HepG2 (cell line): ENCODE results near the gene NUP93.

ENCODE experiments used
- BHLHE40 ChIP-seq: IDR thresholded peaks from 2 replicates; pipeline ENCODE4 v1.6.1; 2011; ENCODE audit warnings: low read length, improper control_type of control experiment
- CBFB ChIP-seq: sonication (generic); formaldehyde crosslinking; IDR thresholded peaks from 2 replicates; pipeline ENCODE4 v1.4.0; 2020; ENCODE audit warnings: missing genetic modification reagents
- ISX ChIP-seq: sonication (generic); formaldehyde crosslinking; conservative IDR thresholded peaks from 2 replicates; pipeline ENCODE4 v1.5.0; 2020; ENCODE audit warnings: missing genetic modification reagents
- POLR2A ChIP-seq, 2 experiments: IDR thresholded peaks; 2 replicates each; pipeline ENCODE4 v1.6.1; 2011; ENCODE audit warnings: low read depth in 2 of 2, low read length in 2 of 2, mild to moderate bottlenecking in 1 of 2, moderate library complexity in 1 of 2; ENCODE audit not compliant: insufficient read depth in 1 of 2
- REXO4 ChIP-seq: sonication (generic); formaldehyde crosslinking; IDR thresholded peaks from 2 replicates; pipeline ENCODE4 v1.8.0; 2022; ENCODE audit warnings: missing genetic modification reagents, mild to moderate bottlenecking, borderline replicate concordance
- SMARCE1 ChIP-seq: fragments of 450-650 bp; IDR thresholded peaks from 2 replicates; pipeline ENCODE4 v1.6.1; 2017; ENCODE audit warnings: borderline replicate concordance
- SMYD3 ChIP-seq: sonication (generic); formaldehyde crosslinking; IDR thresholded peaks from 2 replicates; pipeline ENCODE4 v1.8.1; 2023; ENCODE audit warnings: mild to moderate bottlenecking, missing genetic modification reagents
- TBX2 ChIP-seq: sonication (generic); formaldehyde crosslinking; IDR thresholded peaks from 2 replicates; pipeline ENCODE4 v1.5.0; 2020; ENCODE audit warnings: missing genetic modification reagents, mild to moderate bottlenecking, borderline replicate concordance
- ZFX ChIP-seq: sonication (generic); formaldehyde crosslinking; IDR thresholded peaks from 2 replicates; pipeline ENCODE4 v1.4.0; 2020; ENCODE audit warnings: mild to moderate bottlenecking, low read depth, missing genetic modification reagents, moderate library complexity
- ZNF282 ChIP-seq: fragments of 450-650 bp; IDR thresholded peaks from 2 replicates; pipeline ENCODE4 v1.6.1; 2018; ENCODE audit not compliant: partially characterized antibody
- ZNF569 ChIP-seq: sonication (generic); formaldehyde crosslinking; IDR thresholded peaks from 2 replicates; pipeline ENCODE4 v1.5.0; 2020; ENCODE audit warnings: mild to moderate bottlenecking, missing genetic modification reagents, moderate library complexity, borderline replicate concordance
- ZNF788 ChIP-seq: sonication (generic); formaldehyde crosslinking; IDR thresholded peaks from 2 replicates; pipeline ENCODE4 v1.5.0; 2020; ENCODE audit warnings: mild to moderate bottlenecking, missing genetic modification reagents, borderline replicate concordance
- ZNF883 ChIP-seq: sonication (generic); formaldehyde crosslinking; IDR thresholded peaks from 2 replicates; pipeline ENCODE4 v1.5.1; 2020; ENCODE audit warnings: mild to moderate bottlenecking, missing genetic modification reagents; ENCODE audit errors: not compliant biosample characterization
- TF ChIP-seq, protein P1 (sequence below): sonication (generic); formaldehyde crosslinking; IDR thresholded peaks from 2 replicates; pipeline ENCODE4 v1.5.0; 2020; ENCODE audit warnings: mild to moderate bottlenecking, missing genetic modification reagents, moderate library complexity

DNA sequence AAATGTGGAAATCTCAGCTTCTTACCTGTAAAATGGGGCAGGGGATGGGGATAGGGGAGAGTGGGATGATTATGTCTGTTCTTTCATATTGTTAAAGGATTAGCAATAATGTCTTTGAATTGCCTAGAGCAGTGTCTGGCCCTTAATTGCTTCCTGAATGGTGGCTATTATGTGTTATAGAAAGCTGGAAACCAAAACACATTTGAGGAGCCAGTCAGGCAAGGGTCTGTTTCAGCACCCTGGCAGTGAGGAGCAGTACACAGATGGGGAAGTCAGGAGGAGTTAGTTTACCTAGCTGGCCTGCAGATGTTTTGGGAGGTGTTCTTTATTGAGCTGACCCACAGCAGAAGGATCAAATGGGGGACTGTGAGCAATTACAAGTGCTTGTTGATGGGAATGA is 63.0 kb downstream of the NUP93 start:
- TF ChIP-seq ZNF282 (no peak), SMARCE1 (no peak), SMYD3 (CRISPR knock-in tag) (no peak), POLR2A (IDR thresholded peaks at IDR 0.05; ENCODE audit: insufficient read depth in 1 of 2, low read depth in 2 of 2, low read length in 2 of 2) (no peak), ZFX (CRISPR knock-in tag) (no peak), TBX2 (no peak), CBFB (no peak), ISX (CRISPR knock-in tag) (no peak), ZNF569 (CRISPR knock-in tag) (no peak), ZNF883 (CRISPR knock-in tag) (no peak), BHLHE40 (no peak), REXO4 (CRISPR knock-in tag) (no peak), ZNF788 (no peak)
- TF ChIP-seq, protein P1, sequence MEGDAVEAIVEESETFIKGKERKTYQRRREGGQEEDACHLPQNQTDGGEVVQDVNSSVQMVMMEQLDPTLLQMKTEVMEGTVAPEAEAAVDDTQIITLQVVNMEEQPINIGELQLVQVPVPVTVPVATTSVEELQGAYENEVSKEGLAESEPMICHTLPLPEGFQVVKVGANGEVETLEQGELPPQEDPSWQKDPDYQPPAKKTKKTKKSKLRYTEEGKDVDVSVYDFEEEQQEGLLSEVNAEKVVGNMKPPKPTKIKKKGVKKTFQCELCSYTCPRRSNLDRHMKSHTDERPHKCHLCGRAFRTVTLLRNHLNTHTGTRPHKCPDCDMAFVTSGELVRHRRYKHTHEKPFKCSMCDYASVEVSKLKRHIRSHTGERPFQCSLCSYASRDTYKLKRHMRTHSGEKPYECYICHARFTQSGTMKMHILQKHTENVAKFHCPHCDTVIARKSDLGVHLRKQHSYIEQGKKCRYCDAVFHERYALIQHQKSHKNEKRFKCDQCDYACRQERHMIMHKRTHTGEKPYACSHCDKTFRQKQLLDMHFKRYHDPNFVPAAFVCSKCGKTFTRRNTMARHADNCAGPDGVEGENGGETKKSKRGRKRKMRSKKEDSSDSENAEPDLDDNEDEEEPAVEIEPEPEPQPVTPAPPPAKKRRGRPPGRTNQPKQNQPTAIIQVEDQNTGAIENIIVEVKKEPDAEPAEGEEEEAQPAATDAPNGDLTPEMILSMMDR (CRISPR knock-in tag) = no peak
